AG10803 (cell line): ENCODE results near the gene DHX29.
A peak's percentile ranks its signal among the peaks of the same experiment; 100 is the strongest.

Source experiments
- DNase-seq: peaks from one replicate; pipeline ENCODE4 v3.0.0; 2010; ENCODE audit warnings: low read depth
- H3K4me3 ChIP-seq: 2 replicates; pipeline ENCODE4 v1.5.1; 2011; ENCODE audit warnings: mild to moderate bottlenecking, low read length, control low read depth
- CTCF ChIP-seq: conservative IDR thresholded peaks from 2 replicates; pipeline ENCODE4 v1.5.1; 2011; ENCODE audit warnings: mild to moderate bottlenecking, low read length, control low read depth, inconsistent platforms

The DHX29 gene

GRCh38 chr5:55232271-55232984 is 75.1 kb downstream of the DHX29 start:
- TF ChIP-seq CTCF = no peak
- no peak for DNase-seq
- H3K4me3 ChIP-seq = peak overlapping the region; percentile 48

- DNase-seq = no peak
- no peak overlapping the region; the same call in 1 of the 2 replicates for H3K4me3 ChIP-seq
- TF ChIP-seq CTCF = no peak
Measured at GRCh38 chr5:55231919-55232270, 75.6 kb downstream of the DHX29 start.

- TF ChIP-seq CTCF = no peak
- DNase-seq = peak; percentile 11
- peak overlapping the region; percentile 27; the same call in 1 of the 2 replicates for H3K4me3 ChIP-seq
Measured at GRCh38 chr5:55231029-55231918, 76.2 kb downstream of the DHX29 start.

GRCh38 chr5:55230086-55230629 is 77.3 kb downstream of the DHX29 start:
- no peak overlapping the region for H3K4me3 ChIP-seq
- no peak for TF ChIP-seq CTCF
- DNase-seq = no peak

GRCh38 chr5:55227664-55228430 is 79.6 kb downstream of the DHX29 start:
- TF ChIP-seq CTCF = no peak
- peak overlapping the region; percentile 41 for H3K4me3 ChIP-seq
- DNase-seq = no peak

- peak; percentile 13 for DNase-seq
- H3K4me3 ChIP-seq = peak within 1 kb of the TSS; percentile 41
- TF ChIP-seq CTCF = no peak
Measured at GRCh38 chr5:55226934-55227663, 80.4 kb downstream of the DHX29 start, which contains the start of gene MCIDAS. Gene MCIDAS (minus strand): TSS chr5:55227315. CDS start chr5:55227138, 177 bp downstream.
